SK-N-SH treated with all-trans-retinoic acid at 6 μM for 48 hours (cell line): ENCODE results near the gene SYT12.

Experiments used
- ARNTL ChIP-seq: fragments of 450-650 bp; formaldehyde crosslinking; IDR thresholded peaks from 2 replicates; pipeline ENCODE4 v1.5.0; 2020; ENCODE audit warnings: low read depth, mild to moderate bottlenecking, moderate library complexity, borderline replicate concordance
- BACH2 ChIP-seq: fragments of 250-450 bp; sonication (Bioruptor Pico); IDR thresholded peaks from 2 replicates; pipeline ENCODE4 v1.9.0; 2021; ENCODE audit warnings: mild to moderate bottlenecking, borderline replicate concordance

GRCh38 chr11:67054836-67055523 is 32.0 kb downstream of the SYT12 start:
- no peak for TF ChIP-seq BACH2 (CRISPR knock-in tag)
- TF ChIP-seq ARNTL (CRISPR knock-in tag): no peak
